ENCODE data around the gene KRTAP10-6.

GRCh38 chr21:44583800-44584147, 8.5 kb downstream of the KRTAP10-6 start:
- no peak for TF ChIP-seq CTCF (IDR thresholded peaks at IDR 0.05; ENCODE audit: low read depth, low read length)
- TF ChIP-seq POLR2A (IDR thresholded peaks at IDR 0.05; ENCODE audit: extremely low read depth, insufficient read length): no peak
- TF ChIP-seq MAX (IDR thresholded peaks at IDR 0.05; ENCODE audit: low read depth, low read length): no peak

All from NB4 (cell line).